Panc1 (cell line): ENCODE results near the gene PRDX5.

ENCODE experiments used
- CTCF ChIP-seq: fragments of 450-650 bp; IDR thresholded peaks from 2 replicates; pipeline ENCODE4 v1.5.1; 2017; ENCODE audit warnings: mild to moderate bottlenecking
- POLR2AphosphoS5 ChIP-seq: IDR thresholded peaks from 2 replicates; pipeline ENCODE4 v1.6.1; 2012; ENCODE audit warnings: mild to moderate bottlenecking, low read depth, low read length, moderate library complexity

GRCh38 chr11:64321026-64321425 lies 3.1 kb downstream of the PRDX5 start:
- TF ChIP-seq POLR2AphosphoS5 (no peak), CTCF (no peak)
